ENCODE measurements around the gene BEAN1.

DNA sequence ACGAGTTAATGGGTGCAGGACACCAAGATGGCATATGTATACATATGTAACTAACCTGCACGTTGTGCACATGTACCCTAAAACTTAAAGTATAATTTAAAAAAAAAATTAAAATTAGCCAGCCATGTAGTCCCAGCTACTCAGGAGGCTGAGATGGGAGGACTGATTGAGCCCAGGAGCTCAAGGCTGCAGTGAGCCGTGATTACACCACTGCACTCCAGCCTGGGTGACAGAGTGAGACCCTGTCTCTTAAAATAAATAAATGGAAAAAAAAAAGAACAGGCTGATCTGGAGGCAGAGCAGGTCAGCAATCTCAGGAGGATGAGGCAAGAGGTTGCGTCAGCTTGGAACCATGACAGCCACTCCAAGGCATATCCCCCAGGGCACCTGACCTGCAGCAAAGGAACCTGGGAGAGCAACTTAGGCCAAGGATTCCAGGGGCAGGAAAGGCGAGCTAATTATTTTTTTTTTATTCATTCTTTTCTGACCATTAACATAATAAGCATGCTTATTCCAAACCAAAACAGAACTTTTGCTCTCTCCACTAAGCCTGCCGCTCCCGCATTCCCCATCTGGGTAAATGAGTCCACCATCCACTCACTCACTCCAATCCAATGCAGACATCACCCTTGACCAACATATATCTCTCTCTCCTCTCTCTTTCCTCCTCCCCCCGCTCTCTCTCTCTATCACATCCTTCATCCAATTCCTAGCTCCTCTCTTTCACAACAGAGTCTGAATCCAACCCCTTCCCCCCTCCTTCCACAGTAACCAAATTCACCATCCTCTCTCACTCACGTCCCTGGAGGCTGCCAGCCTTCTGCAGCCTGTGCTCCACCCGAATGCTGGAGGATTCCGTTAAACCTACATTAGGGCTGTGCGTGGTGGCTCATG lies 75.2 kb downstream of the BEAN1 start:
- TF ChIP-seq POLR2AphosphoS5 (IDR thresholded peaks at IDR 0.05; ENCODE audit: low read depth, low read length) (no peak), POLR2A (IDR thresholded peaks at IDR 0.05; ENCODE audit: low read depth, low read length) (no peak)

All from GM12891 (cell line).